ENCODE measurements around the gene SPATA9. TPM values are rescaled to one million over a fixed set of nuclear protein-coding genes. Genes with fewer than 3 reads are reported as not detected.
"Not testable (repeated sequence)": the region's sequence is repeated elsewhere in the genome, so short reads cannot be mapped to it uniquely, and the experiment has no call there.

SPATA9 gene
- total and polyA plus RNA-seq, 2 donors (not counting 3 experiments of a cell fraction or from before 2014, with no cell fraction given), result 0.07 TPM; not detected in 1

GRCh38 chr5:95707055-95707454, 24.3 kb upstream of the SPATA9 start:
- no peak for FAIRE-seq
- H2AFZ ChIP-seq (ENCODE audit: low read depth, low read length), result no peak overlapping the region
- CTCF ChIA-PET, result interaction anchor here (1.3 kb wide), 1 partner anchor 9 kb away, joined by 3 read pairs; no protein-coding TSS in a partner anchor

DNA sequence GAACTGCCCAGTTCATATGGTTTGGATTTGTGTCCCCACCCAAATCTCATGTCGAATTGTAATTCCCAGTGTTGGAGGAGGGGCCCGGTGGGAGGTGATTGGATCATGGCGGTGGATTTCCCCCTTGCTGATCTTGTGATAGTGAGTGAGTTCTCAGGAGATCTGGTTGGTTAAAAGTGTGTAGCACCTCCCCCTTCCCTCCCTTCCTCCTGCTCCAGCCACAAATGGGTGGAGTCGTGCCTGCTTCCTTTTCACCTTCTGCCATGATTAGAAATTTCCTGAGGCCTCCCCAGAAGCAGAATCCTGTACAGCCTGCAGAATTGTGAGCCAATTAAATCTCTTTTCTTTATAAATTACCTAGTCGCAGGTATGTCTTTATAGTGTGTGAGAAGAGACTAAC, 23.4 kb upstream of the SPATA9 start:
- H3K4me1 ChIP-seq (ENCODE audit: control insufficient read depth, extremely low read depth, insufficient read depth, low read length); H3K9ac ChIP-seq (replicated peaks; ENCODE audit: extremely low read depth, insufficient read depth, low read length); H3K9me3 ChIP-seq (replicated peaks; ENCODE audit: control insufficient read depth, insufficient read depth, low read length); FAIRE-seq; H4K20me1 ChIP-seq (replicated peaks; ENCODE audit: control insufficient read depth, extremely low read depth, insufficient read depth, low read length); H3K27me3 ChIP-seq (ENCODE audit: control insufficient read depth in 2 of 2, insufficient read depth in 2 of 2, low read length in 2 of 2); dilution Hi-C loops (cut with MboI; ENCODE audit: extremely low pct_ligation_motif_present, low sequenced_read_pairs); BruUV-seq (replicated peaks); H2AFZ ChIP-seq (ENCODE audit: low read depth, low read length); DNase-seq (ENCODE audit: low read depth, low spot score); H3K79me2 ChIP-seq (ENCODE audit: control insufficient read depth, insufficient read depth, low read length); intact Hi-C loops (cut with micrococcal nuclease); H3K9me1 ChIP-seq (replicated peaks; ENCODE audit: control insufficient read depth, extremely low read depth, insufficient read depth, low read length); H3K27ac ChIP-seq (ENCODE audit: insufficient read depth, low read depth, low read length); POLR2A ChIA-PET; H3K4me2 ChIP-seq (ENCODE audit: insufficient read depth, low read length); H3K4me3 ChIP-seq (replicated peaks in 1 of 3; ENCODE audit: insufficient read depth in 1 of 3, low read depth in 1 of 3, low read length in 3 of 3); H3K36me3 ChIP-seq (ENCODE audit: control insufficient read depth in 2 of 2, extremely low read depth in 1 of 2, insufficient read depth in 2 of 2, low read length in 2 of 2): not testable (repeated sequence)
- CTCF ChIA-PET, result interaction anchor here (1.1 kb wide), 1 partner anchor 9 kb away, joined by 5 read pairs; no protein-coding TSS in a partner anchor

More at GRCh38 chr5:95707055-95707454, 24.3 kb upstream of the SPATA9 start:
- intact Hi-C loops (cut with micrococcal nuclease), result no loop called here
- H3K27me3 ChIP-seq (ENCODE audit: control insufficient read depth in 2 of 2, insufficient read depth in 2 of 2, low read length in 2 of 2), result no peaks in the 10 kb centered on the region
- TF ChIP-seq POLR2A (IDR thresholded peaks at IDR 0.05; ENCODE audit: low read depth, low read length) (no peak), EZH2 (IDR thresholded peaks at IDR 0.05; ENCODE audit: borderline replicate concordance, low read depth, low read length, severe bottlenecking) (no peak), MYC (IDR thresholded peaks at IDR 0.05; ENCODE audit: low read depth, low read length) (no peak)
- no peak overlapping the region for H3K9ac ChIP-seq (replicated peaks; ENCODE audit: extremely low read depth, insufficient read depth, low read length)
- no peaks in the 10 kb centered on the region for H3K9me3 ChIP-seq (replicated peaks; ENCODE audit: control insufficient read depth, insufficient read depth, low read length)
- H3K79me2 ChIP-seq (ENCODE audit: control insufficient read depth, insufficient read depth, low read length), result no peaks in the 10 kb centered on the region
- dilution Hi-C loops (cut with MboI; ENCODE audit: extremely low pct_ligation_motif_present, low sequenced_read_pairs), result no loop called here
- H3K4me2 ChIP-seq (ENCODE audit: insufficient read depth, low read length), result no peak overlapping the region
- no TSS peak for BruUV-seq (replicated peaks)
- POLR2A ChIA-PET, result no interaction called here
- H4K20me1 ChIP-seq (replicated peaks; ENCODE audit: control insufficient read depth, extremely low read depth, insufficient read depth, low read length), result no peaks in the 10 kb centered on the region
- DNase-seq (ENCODE audit: low read depth, low spot score), result no peak
- H3K4me3 ChIP-seq (replicated peaks in 1 of 3; ENCODE audit: insufficient read depth in 1 of 3, low read depth in 1 of 3, low read length in 3 of 3), result no peak overlapping the region
- no peaks in the 10 kb centered on the region for H3K9me1 ChIP-seq (replicated peaks; ENCODE audit: control insufficient read depth, extremely low read depth, insufficient read depth, low read length)
- H3K4me1 ChIP-seq (ENCODE audit: control insufficient read depth, extremely low read depth, insufficient read depth, low read length), result peaks cover 6% of the 10 kb centered on the region
- no peak overlapping the region for H3K27ac ChIP-seq (ENCODE audit: insufficient read depth, low read depth, low read length)
- no peaks in the 10 kb centered on the region for H3K36me3 ChIP-seq (ENCODE audit: control insufficient read depth in 2 of 2, extremely low read depth in 1 of 2, insufficient read depth in 2 of 2, low read length in 2 of 2)
